HG02763 (cell line): ENCODE results near the gene NTMT1.

Experiments
- ATAC-seq: cut with Tn5 transposase; IDR thresholded peaks from one replicate; pipeline ENCODE4 v1.9.1; 2021; ENCODE audit warnings: mild to moderate bottlenecking, moderate library complexity; ENCODE audit not compliant: unreplicated experiment

NTMT1 gene

GRCh38 chr9:129673602-129674001 is 47.6 kb downstream of the NTMT1 start:
- no peak for ATAC-seq

GRCh38 chr9:129674229-129674628 is 48.3 kb downstream of the NTMT1 start:
- ATAC-seq, result no peak

GRCh38 chr9:129675620-129676019 is 49.7 kb downstream of the NTMT1 start:
- ATAC-seq, result no peak

GRCh38 chr9:129676287-129676686 is 50.3 kb downstream of the NTMT1 start:
- no peak for ATAC-seq

GRCh38 chr9:129676975-129677374 is 51.0 kb downstream of the NTMT1 start:
- no peak for ATAC-seq

GRCh38 chr9:129677456-129677855 is 51.5 kb downstream of the NTMT1 start:
- ATAC-seq, result no peak

- no peak for ATAC-seq
Measured at GRCh38 chr9:129678844-129679243, 52.9 kb downstream of the NTMT1 start.

GRCh38 chr9:129679537-129679936 is 53.6 kb downstream of the NTMT1 start:
- ATAC-seq, result no peak

- no peak for ATAC-seq
Measured at GRCh38 chr9:129681924-129682323, 56.0 kb downstream of the NTMT1 start.

GRCh38 chr9:129682381-129682780 is 56.4 kb downstream of the NTMT1 start:
- ATAC-seq, result no peak

GRCh38 chr9:129685220-129685932 is 59.4 kb downstream of the NTMT1 start:
- ATAC-seq, result no peak
